Prostate gland (tissue), 2 donors: ENCODE measurements around the gene ADM2.

Experiments used
- CTCF ChIP-seq, 4 experiments: fragments of 200-600 bp in 2 of 4; fragments of 450-650 bp in 2 of 4; sonication (generic) in 2 of 4; IDR thresholded peaks; 1 replicate in 3 of 4; 2 replicates in 1 of 4; pipeline ENCODE4 v1.5.1; 2016 to 2019; ENCODE audit warnings: antibody characterized with exemption in 4 of 4, mild to moderate bottlenecking in 2 of 4, moderate library complexity in 2 of 4
- POLR2AphosphoS5 ChIP-seq: sonication (generic); formaldehyde crosslinking; IDR thresholded peaks from one replicate; pipeline ENCODE4 v1.6.1; 2017; ENCODE audit warnings: antibody characterized with exemption

- TF ChIP-seq CTCF (IDR thresholded peaks at IDR 0.05) = no peak
- no peak for TF ChIP-seq POLR2AphosphoS5
Observed at GRCh38 chr22:50461536-50461935, 19.8 kb upstream of the ADM2 start.
